HG03135 (cell line): ENCODE data around the gene DUSP11.
"Not testable (repeated sequence)": the region's sequence is repeated elsewhere in the genome, so short reads cannot be mapped to it uniquely, and the experiment has no call there.

Source experiments
- ATAC-seq: cut with Tn5 transposase; IDR thresholded peaks from one replicate; pipeline ENCODE4 v1.9.1; 2021; ENCODE audit warnings: mild to moderate bottlenecking, moderate library complexity; ENCODE audit not compliant: unreplicated experiment

Gene DUSP11

DNA sequence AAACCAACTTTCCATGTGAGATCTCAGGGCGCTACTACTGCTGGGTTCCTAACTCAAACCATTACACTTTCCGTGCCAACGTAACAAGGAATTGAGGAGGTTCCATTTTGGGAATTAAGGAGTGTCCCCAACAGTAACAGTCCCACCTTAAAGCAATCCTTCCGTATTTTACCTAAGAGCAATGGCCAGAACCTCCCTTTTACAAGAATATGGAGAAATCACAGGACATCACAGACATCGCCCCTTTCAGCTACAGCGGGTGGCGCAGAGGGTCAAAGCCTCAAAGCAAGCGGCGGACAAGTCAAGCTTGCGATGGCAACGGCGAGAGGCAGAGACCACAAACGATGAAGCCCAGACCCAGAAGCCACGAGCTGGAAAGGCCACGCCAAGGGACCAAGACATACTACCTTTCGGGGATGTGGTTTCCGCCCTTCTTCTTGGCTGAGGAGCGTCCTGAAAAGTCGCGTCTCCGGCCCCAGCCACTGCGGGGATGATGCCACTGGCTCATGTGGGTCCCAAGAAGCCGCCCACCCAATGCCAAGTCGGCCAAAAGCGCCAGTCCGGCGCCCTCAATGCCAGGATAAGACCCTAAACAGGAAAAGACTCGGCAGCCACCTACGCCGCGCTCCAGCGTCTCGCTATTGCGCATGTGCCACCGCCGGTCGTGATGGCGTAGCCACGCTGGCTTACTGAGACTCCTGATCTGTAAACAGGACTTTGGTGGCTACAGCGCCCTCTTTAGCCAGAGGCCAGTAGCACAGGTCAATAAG is at the start of gene DUSP11:
DUSP11 (minus strand) TSS at position 637 of the 770 bp plus-strand sequence; CDS start at position 508, 129 bp downstream.
- peak; percentile 99 for ATAC-seq

DNA sequence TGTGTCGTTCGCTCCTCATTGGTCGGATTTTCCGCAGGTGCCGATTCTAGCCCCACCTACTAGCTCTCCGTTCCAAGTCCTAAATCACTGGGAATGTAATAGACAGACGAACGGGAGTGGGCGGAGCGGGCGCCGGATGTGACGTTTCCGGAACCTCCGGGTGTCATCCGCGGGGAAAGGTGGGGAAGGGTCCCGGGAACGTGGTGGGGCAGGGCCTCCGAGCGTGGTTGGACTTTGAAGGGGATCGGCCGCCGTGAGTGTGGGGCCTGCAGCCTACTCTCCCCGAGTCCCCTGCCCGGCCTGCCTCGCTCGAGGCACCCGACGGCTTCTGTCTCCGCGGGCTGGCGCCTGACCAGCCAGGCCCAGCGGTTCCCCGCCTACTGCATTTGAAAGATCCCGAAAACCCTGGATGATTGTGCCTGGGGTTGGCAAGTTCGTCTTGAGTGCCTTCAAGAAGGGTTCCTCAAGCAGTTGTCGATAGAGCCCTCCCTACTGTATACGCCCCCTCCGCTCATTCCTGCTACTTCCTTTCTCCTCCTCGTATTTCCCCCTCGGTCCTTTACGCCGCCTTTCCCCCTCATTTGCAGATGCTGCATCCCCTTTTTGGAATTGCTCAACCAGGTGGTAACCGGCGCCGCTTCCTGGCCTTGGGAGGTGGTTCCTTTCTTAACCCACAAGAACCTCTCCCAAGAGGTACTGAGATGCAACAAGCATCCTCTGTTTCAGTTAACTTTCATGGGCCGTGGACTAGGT is 49.1 kb upstream of the DUSP11 start, which contains the start of gene STAMBP:
STAMBP (plus strand) TSS at position 144 of the 753 bp plus-strand sequence. CDS start 1,896 bp downstream, outside the sequence.
- peak; percentile 83 for ATAC-seq

DNA sequence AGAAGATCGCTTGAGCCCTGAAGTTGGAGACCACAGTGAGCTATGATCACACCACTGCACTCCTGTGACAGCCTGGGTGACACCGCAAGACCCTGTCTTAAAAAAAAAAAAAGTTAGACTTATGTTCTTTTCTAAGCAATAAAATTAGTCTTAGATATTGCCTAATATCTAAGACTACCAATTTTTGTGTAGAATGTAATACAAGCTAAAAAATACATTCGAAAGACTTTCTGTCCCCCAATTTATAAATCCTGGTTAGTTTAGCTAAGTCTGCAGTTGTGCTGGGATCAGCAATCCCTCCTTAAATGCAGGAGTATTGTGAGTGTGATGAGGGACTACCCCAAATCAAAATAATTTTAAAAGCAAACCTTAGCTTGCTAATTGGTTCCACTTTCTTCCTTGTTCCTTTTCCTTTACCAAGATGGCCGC is 48.5 kb upstream of the DUSP11 start:
- no peak for ATAC-seq

DNA sequence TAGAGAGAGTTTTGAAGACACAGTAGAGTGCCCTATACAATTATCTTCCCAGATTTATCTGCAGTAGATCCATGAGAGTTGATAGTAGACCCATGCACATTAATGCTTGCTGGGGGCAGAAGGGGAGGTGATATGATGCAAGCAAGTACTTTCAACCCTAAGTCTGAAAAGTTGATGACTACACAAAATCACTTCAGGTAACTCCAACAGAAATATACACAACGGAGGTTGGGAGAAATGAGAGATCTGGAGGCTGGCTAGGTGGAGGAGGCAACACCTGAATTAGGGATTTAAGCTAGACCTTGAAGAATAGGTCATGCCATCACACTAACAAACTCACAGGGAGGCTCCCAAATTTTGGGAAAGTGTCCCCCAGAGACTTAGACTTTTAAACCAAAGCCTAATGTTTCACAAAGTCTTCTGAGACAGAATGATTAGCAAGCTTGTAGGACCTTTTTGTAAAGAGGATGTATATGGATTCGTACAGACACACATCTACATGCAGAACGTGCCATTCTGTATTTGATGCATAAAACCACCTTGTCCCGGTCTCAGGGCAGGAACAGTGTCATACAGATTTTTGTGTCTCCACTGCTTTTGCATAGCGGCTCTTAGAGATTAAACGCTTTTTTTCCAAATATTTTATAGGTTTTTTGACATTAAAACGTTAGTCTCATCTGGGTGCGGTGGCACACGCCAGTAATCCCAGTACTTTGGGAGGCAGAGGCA is 47.9 kb upstream of the DUSP11 start:
- no peak for ATAC-seq

DNA sequence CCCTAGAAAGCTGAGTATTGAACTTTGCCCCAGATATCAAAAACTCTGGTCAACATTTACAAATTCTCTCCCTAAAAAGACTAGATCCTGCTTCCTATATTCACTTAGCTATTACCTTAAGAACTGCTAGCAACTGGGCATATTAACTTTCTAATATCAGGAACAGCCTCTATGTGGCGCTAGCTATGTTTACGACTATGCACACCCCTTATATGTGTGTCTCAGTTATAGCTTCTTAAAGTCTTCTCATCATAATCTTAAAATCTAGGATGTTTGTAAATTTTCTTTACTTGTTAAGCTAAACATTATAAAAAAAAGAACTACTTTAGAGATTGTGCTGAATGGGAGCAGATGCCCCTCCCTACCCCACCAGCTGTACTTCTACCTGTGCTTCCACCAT is 47.1 kb upstream of the DUSP11 start:
- ATAC-seq = no peak

DNA sequence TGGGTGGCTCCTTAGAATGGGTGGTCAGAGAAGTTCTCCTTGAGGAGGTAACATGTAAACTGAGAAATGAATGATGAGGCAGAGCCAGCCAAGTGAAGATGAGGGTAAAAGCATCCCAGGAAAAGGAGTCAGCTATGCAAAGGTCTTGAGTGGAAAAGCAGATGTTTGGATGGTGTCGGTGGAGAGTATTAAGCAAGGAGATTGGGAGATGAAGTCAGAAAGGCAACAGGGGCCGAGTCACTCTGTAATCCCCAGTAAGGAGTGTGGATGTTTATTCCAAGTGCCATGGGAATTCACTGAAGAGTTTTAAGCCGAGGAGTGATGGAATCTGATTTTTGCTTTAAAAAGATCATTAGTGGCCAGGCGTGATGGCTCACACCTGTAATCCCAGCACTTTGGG is 45.5 kb upstream of the DUSP11 start:
- ATAC-seq = no peak

DNA sequence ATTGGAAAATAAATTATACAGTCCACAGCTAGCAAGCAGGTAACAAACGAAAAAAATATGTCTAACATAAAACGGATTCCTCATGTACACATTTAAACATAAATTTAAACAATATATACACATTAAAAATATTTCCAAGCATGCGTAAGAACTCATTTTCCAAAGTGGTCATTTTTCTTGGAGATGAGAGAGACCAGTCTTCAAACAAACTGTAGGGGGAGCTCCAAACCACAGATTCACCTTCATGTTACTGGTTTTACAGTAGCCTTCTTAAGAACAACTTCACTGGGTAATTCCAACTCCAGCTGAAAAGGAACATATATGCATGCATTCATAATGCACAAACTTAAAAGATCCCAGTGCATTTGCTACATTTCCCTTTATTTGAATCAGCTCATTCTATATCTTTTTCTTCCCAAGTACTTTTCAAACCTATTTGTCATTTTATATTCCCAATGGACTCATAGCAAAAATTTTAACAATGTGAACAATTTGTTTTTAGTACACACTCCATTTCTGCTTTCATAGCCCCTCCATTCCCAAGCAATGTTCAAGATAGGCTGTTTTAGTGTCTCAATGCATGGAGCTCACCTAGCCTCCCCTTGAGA is 44.1 kb upstream of the DUSP11 start:
- ATAC-seq = no peak

DNA sequence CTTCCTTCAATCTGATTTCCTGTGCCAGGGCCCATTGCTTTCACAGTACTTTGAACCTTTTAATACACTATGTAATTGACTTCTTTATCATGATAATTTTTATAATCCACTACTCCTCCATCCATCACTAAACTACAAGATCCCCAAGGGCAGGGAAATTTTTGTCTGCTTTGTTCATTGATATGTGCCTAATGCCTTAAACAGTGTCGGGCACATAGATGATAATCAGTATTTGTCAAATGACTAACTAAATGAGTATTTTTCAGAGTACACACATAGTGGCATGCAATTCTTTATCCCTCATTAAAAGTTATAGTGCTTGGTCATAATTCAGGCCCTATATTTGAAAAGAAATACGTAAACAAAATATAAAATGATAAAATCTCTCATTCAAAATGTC is 43.5 kb upstream of the DUSP11 start:
- no peak for ATAC-seq

DNA sequence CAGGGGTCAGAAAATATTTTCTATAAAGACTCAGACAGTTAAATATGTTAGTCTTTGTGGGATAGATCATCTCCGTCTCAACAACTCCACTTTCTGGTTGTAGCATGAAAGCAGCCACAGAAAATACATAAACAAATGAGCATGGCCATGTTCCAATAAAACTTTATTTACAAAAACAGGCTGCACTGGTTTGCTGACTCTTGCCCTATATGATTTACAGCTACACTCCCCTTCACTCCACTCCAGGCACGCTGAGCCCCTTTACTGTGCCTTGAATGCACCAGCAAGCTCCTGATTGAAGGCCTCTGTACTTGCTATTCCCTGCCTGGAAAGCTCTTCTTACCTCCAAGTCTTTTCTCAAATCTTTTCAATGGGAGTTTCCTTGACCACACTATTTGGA is 43.1 kb upstream of the DUSP11 start:
- ATAC-seq = no peak

DNA sequence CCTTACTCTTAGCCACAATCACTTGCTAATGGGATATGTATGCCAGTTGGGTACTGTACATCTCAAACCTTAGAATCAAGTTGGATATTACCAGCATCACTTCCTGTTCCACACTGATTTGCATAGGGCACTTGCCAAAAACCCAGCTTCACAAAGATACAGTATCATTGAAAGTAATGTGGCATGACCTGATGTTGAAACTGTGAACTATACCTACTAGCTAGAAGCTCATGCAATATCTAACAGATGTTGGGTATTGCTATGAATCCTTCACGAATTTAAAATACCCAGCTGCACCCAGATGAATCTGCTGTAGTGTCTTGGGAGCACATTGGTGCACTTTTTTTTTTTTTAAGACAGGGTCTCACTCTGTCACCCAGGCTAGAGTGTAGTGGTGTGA is 42.4 kb upstream of the DUSP11 start:
- ATAC-seq = no peak

DNA sequence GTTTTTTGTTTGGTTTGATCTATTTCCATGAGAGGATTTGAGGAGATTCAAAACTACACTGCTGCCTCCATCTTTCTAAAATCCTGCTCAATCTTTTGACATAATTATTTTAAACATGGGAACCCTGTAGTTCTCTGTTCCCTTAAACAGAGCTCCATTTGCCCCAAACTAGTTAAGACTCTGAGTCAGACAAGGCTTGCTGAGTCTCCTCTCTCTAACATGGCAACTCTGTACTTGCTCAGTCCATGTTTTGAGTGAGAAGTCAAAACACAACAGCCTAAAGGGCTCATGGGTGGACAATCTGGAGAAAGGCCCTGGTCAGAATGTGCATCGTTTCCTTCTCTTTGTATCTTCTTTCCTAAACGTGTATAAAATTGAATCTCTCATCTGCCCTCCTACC is 41.8 kb upstream of the DUSP11 start:
- no peak for ATAC-seq

DNA sequence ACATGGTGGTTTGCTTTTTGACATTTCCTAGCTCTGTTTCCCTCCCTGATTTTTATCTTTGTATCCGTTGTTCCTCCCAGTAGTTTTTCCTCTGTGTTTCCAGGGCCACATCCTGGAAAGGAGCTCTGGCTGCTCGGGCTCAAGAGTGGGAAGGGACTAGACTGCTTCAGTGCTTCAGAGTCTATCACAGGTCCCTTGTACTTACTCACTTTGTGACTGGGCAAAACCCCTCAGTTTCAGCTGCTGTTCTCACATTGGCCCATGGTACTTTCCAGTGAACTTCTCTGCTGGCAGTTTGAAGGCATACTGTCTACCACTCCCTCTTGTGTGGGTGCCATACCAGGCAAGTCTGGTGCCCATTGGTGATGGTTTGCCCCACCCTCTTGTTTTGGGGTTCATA is 41.3 kb upstream of the DUSP11 start:
- ATAC-seq = peak; percentile 67

DNA sequence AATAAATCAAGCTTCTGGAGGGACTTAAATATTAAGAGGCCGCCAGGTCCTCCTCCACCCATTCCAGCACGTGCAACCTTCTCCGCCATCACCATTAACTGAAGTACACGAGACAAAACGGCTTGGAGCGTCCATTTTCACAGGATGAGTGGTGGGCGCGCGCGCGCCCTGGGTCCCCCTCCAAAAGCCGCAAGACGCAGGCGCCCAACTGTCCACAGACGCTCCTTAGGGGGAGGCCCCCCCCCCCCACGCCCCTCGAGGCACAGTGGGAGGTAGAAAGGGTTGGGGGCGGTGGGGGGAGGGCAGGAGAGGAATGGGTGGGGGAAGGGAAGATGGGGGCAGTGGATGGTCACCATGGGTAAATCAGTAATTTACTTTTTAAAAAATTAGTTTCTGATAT is 38.4 kb upstream of the DUSP11 start:
- ATAC-seq = no peak

DNA sequence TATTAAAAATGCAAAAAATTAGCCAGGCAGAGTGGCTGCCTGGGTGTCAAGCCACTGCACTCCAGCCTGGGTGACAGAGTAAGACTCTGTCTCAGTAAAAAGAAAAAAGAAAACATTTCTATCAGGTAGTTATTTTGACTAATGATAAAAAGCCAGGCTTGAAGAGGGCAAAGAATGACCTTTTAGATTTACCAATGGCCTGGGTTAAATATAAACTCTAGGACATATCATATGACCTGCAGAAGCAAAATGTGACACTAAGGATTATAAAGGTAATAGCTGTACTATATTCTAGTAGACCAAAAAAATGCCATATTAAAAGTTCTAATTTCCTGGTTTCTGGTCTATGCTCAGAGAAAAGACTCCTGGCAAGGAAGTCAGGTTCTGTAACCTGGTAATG is 32.7 kb upstream of the DUSP11 start:
- ATAC-seq = no peak

DNA sequence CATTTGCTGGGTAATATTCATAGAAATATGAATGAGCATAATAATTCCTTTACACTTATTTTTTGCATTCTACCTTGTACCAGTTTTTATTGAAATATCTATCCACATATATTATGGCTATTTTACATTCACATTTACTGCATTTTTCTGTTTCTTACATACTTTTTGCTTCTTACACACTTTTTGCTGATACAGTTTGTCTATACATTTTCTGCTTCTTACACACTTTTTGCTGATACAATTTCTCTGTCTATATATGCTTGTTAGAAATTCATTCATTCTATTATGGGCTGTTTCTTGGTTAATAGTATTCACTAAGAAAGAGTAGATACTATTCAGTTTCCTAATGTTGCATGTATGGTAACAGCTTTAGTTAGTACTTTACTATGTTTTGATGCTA is 32.0 kb upstream of the DUSP11 start:
- ATAC-seq = no peak

DNA sequence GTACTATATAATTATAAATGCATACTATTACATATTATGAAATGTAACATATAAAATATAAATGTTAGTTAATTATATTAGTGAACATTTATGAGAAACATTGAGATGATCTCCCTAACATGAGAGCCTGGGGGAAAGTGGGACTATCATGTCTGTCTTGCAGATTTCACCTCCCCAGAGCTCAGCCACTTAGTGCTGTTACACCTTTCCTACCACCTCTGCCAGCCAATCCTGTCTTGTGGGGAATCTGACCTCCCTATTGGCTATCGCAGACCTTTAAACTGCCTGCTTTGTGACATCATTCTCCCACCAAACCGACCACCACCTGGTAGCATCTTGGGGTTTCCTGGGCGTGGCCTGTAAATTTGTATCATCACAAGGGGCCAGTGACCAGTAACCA is 4.0 kb upstream of the DUSP11 start, which contains the start of gene C2orf78:
C2orf78 (plus strand) TSS at position 301 of the 400 bp plus-strand sequence. CDS start 127 bp downstream, outside the sequence.
- ATAC-seq = not testable (repeated sequence)

DNA sequence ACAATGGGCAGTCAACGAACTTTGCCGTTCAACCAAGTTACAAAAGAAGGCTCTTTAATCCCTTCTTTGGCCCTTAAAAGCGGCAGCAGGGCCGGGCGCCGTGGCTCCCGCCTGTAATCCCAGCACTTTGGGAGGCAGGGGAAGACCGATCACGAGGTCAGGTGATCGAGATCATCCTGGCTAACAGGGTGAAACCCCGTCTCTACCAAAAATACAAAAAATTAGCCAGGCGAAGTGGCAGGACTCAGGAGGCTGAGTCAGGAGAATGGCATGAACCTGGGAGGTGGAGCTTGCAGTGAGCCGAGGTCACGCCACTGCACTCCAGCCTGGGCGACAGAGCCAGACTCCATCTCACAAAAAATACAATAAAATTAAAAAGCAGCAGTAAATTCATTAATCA is 3.5 kb upstream of the DUSP11 start:
- not testable (repeated sequence) for ATAC-seq

DNA sequence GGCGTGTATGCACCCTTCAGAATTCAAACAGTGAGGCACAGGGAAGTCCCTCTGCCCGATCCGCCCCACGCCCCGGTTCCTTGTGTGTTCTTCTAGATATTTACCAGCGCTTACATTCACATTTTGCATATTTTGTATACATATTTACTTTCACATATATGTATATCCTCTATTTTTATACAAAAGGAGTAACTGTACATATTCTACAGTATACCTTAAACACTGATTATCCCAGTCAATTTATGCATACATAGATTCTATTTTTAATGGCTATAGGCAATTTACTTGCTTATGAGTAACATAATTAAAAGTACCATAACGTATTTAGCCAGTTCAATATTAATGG is 307 bp upstream of the DUSP11 start:
- no peak for ATAC-seq

DNA sequence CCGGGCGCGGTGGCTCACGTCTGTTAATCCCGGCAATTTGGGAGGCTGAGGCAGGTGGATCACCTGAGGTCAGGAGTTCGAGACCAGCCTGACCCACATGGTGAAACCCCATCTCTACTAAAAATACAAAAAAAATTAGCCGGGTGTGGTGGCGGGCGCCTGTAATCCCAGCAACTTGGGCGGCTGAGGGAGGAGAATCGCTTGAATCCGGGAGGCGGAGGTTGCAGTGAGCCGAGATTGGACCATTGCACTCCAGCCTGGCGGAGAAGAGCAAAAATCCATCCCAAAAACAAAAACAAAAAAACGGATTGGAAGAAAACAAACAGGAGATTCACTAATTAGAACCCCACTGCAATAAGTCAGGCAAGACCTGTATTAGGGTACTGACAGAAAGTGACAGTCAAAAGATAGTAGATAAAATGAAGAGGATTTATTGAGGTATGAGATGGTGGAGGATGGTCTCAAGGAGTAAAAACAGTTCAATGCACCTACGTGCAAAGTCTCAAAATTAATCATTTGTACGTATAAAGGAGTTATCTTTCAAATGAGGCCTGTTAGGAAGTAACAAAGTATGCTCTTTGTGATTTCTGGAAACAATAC is 936 bp downstream of the DUSP11 start:
- not testable (repeated sequence) for ATAC-seq

DNA sequence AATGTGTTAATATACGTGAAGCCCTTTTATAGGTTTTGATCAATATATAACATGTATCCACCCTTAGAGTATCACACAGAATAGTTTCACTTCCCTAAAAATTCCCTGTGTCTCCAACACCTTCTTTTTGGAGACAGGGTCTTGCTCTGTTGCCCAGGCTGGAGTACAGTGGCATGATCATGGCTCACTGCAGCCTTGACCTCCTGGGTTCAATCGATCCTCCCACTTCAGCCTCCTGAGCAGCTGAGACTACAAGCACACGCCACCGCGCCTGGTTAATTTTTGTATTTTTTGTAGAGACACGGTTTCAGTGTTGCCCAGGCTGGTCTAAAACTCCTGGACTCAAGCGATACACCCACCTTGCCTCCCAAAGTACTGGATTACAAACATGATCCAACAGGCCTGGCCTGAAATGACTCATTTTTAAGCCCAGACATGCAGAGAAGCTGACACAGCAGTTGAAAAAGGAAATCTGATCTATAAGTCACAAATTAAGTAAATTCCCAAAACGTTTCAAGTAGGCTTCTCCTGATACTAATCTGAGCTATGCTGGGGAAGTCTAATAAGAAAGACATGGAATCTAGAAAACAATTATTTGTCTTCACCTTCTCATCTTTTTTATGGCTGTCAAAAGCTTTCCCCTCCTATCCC is 2.9 kb downstream of the DUSP11 start:
- ATAC-seq = no peak
